HG03469 (cell line): ENCODE results near the gene TMC1.

Source experiments
- ATAC-seq: cut with Tn5 transposase; IDR thresholded peaks from one replicate; pipeline ENCODE4 v1.9.1; 2021; ENCODE audit warnings: mild to moderate bottlenecking, moderate library complexity, moderate number of reproducible peaks; ENCODE audit not compliant: unreplicated experiment

The TMC1 gene

DNA sequence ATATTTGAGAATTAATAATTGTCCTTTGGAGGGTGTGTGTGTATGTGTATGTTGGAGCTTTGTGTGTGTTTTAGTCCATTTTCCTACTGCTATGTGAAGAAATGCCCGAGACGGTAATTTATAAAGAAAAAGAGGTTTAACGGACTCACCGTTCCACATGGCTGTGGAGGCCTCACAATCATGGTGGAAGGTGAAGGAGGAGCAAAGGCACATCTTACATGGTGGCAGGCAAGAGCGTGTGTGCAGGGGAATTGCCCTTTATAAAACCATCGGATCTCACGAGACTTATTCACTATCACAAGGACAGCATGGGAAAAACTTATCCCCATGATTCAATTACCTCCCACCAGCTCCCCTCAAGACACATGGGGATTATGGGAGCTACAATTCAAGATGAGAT, 44.1 kb downstream of the TMC1 start:
- ATAC-seq = no peak

- ATAC-seq = no peak
These were observed 52.9 kb downstream of the TMC1 start for GRCh38 chr9:72574156-72574810.

DNA sequence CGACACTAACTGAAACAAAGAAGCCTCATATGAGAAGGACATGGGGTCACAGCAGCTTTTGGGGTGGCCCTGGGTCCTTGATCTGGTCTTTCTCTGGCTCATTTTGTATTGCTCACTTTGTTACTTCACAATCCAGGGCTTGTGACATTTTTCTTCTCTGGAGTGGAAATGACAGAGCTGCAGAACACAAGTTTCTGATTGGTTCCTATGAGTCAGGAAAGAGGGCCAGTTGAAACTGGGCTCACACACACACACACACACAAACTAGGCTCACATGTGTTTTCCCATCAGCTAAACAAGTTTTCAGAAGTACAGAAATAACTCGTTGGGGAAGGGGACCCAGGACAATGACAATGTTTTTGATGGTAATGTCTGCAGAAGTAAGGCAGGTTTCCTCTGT, 54.3 kb downstream of the TMC1 start:
- ATAC-seq = no peak

- no peak for ATAC-seq
These were observed 54.7 kb downstream of the TMC1 start for GRCh38 chr9:72576087-72576486.

DNA sequence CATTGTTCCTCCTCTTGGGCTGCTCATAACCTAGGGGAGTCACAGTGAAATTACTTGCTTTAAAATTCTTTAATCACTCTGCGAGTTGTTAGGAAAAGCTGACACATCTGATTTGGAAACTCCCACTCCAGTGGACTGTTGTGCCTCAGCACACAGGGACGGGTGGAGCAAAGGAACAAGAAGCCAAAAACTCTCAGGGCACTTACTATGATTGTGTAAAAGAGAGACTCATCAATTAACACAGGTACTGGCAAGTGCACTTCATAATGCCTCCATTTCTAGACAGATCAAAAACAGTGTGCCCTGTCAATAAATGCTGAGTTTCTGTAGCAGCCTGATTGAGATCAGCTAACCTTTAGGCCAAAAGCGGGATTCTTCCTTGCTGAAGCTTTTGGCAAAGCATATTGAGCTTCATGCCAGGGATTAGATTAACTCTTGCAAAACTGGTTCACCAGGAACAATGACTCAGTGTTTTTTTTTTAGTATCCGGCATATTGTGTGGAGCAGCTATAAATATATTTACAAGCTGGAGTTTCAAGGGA, 55.9 kb downstream of the TMC1 start:
- ATAC-seq = no peak

GRCh38 chr9:72579190-72579589, 57.8 kb downstream of the TMC1 start:
- no peak for ATAC-seq

DNA sequence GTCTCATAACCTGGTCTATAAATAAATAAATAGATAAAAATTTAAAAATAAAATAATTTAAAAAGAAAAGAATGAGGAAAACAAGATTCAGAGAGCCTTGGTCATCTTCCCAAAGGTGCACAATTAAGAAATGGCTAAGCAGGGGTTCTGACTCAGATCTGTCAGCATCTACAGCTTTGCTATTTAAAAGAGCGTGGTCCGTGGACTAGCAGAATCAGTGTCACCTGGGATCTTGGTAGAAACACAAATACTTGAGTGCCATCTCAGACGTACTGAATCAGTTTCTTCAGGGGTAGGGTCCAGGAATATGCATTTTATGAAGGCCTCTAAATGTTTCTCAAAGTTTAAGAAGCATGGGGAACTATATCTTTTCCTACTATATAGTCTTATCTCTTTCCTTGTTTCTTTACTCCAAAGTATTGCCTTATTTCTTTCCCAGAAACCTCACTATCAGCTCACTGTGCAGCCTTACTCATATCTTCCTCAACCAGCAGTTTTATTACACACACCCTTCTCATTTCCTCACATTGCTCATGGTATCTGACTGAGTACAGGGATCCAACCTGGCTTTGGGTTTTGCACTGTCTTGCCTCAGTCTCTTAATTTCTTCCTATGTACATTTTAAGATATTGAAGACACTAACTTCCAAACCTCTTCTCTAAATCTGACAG, 58.6 kb downstream of the TMC1 start:
- no peak for ATAC-seq

DNA sequence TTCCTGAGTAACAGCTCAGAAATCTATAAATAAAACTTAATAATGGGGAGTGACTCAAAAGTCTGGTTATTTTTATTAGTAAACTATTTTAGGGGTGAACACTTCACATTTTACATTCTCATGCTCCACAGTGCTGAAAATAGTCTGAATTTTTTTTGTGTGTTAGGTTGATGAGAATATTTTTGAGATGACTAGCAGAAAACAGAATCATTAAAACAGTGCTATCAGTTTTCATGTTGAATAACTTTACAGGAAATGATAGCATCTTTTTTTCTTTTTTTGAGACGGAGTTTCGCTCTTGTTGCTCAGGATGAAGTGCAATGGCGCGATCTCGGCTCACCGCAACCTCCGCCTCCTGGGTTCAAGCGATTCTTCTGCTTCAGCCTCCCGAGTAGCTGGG, 60.3 kb downstream of the TMC1 start:
- no peak for ATAC-seq

GRCh38 chr9:72583370-72583769, 62.0 kb downstream of the TMC1 start:
- ATAC-seq = no peak

GRCh38 chr9:72586388-72587130, 65.2 kb downstream of the TMC1 start:
- ATAC-seq = peak; percentile 72

- ATAC-seq = no peak
These were observed 66.9 kb downstream of the TMC1 start for GRCh38 chr9:72588336-72588735.

GRCh38 chr9:72589667-72590521, 68.5 kb downstream of the TMC1 start:
- ATAC-seq = no peak

DNA sequence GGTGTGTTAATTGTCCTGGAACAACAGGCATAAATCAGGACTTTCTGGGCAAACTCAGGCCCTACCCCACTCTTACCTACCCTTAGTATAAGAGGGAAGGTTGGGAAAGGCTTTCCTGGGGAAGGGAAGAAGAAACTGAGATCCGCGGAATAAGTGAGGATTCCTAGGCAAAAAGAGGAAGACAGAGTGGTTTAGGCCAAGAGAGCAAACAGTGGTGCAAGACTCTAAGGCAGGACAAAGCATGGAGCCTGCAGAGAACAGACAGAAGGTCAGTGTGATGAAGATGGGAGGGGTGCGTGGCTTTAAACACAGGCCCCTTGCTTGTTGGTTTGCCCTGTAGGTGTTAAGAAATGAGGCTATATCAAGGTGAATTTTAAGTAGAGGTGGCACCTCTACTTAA, 69.4 kb downstream of the TMC1 start:
- no peak for ATAC-seq

DNA sequence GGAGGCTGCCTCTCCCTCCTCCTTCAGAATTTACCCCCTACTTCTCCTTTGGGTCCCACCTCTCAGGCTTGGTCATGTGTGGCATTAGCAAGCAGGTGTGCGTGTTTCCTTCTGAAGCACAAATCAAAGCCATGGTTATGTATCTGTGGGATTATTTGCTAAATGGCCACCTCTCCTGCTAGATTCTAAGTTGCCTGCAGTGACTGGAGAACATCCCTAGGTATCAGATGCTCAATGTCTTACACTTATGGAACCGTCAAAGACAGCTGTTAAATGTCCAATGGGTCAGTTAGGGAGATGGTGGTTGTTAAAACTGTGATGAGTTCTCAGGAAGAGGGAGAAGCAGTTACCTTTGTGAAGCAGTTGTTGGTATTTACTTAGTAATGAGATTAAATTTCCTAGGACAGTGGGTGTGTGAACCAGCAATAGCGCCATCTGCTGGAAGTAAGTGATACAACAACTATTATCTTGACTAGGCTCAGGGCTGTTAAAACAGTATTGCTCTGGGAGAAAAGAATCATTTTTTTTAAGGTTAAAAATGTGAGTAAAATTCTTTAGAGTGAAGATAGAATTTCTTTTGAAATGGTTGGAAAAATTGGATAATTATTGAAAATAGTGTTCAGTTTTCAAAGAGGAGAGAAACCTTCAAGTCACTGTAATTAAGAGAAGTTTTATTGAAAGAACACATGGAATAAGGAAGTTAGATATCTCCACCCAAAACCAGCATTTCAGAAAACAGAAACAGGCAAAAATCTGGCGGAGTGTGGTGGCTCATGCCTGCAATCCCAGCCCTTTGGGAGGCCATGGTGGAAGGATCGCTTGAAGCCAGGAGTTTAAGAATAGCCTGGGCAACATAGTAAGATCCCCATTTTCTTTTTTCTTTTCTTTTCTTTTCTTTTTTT, 71.3 kb downstream of the TMC1 start:
- peak; percentile 65 for ATAC-seq

GRCh38 chr9:72596451-72597180, 75.2 kb downstream of the TMC1 start:
- ATAC-seq = no peak

DNA sequence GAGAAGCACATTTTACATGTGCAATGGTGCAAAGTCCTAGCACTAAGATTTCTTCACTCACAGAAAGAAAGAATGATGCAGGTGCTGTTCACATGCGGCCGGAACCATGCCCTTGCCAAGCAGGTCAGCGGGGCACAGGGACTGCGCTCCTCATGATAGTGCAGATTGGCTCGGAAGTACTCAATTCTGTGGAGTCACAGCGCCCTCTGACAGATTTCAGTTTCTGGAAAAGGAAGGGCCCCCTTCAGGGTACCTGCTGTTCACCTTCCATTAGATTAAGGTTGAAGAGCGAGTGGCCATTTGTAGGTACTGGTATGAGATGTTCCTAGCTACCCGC, 75.7 kb downstream of the TMC1 start:
- no peak for ATAC-seq

DNA sequence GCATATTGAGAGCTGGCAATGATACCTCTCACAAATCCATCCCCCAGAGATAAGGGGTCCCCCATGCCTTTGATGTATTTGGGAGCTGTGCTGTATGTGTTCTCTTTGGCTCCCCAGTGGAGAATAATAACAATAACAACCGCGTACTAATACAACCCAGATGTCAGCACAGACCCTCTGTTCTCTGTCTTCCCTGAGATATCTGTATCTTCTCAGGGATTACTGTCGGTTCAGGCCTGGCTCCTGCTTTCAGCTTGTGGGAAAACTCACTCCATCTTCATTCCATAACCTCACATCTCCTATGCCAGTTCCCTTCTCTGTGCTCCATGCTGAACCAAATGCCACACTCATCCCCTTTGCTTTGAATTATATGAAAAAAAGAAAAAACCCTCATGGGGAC, 76.2 kb downstream of the TMC1 start:
- ATAC-seq = no peak

GRCh38 chr9:72598639-72599038, 77.2 kb downstream of the TMC1 start:
- ATAC-seq = no peak

DNA sequence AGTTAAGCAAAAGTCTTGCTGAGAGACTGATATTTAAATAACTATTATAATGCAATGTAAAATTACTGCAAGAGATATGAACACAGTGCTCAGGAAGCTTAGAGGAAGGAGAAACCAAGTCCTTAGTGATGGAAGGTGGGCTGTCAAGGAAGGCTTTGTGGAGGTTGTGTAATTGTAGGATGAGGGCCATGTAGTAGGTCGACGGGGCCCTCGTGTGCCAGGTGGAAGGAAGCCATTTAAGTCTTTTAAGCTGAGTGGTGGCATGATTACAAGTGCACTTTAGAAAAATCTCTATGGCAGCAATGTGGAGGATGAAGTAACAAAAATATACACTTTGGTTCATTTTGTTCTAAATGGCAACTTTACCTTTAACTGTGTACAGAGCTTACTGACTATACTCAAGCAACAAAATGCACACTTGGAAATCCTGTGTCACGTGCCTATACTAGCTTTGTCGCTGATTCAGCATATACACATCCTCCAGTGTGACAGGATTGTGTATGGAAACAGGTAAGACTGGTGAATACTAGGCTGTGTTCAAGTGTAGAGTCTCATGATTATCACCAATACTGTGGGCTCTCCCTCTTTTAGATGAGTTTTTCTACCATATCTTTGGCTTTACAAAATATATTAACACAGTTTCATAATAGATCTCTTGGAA, 78.6 kb downstream of the TMC1 start:
- no peak for ATAC-seq
